K562 (cell line): ENCODE data around the gene ALK.

Experiments
- CCNT2 ChIP-seq: IDR thresholded peaks from 2 replicates; pipeline ENCODE4 v1.6.1; 2011; ENCODE audit warnings: borderline replicate concordance, low read depth, mild to moderate bottlenecking, moderate library complexity, mixed read lengths, low read length; ENCODE audit not compliant: insufficient read length; ENCODE audit errors: extremely low read depth
- SMAD3 ChIP-seq: fragments of 450-650 bp; formaldehyde crosslinking; conservative IDR thresholded peaks from 2 replicates; pipeline ENCODE4 v1.4.0; 2020; ENCODE audit warnings: mild to moderate bottlenecking
- ZNF79 ChIP-seq: fragments of 250-450 bp; sonication (Bioruptor Pico); IDR thresholded peaks from 2 replicates; pipeline ENCODE4 v1.4.0; 2020; ENCODE audit warnings: low read depth, mild to moderate bottlenecking, moderate library complexity

DNA sequence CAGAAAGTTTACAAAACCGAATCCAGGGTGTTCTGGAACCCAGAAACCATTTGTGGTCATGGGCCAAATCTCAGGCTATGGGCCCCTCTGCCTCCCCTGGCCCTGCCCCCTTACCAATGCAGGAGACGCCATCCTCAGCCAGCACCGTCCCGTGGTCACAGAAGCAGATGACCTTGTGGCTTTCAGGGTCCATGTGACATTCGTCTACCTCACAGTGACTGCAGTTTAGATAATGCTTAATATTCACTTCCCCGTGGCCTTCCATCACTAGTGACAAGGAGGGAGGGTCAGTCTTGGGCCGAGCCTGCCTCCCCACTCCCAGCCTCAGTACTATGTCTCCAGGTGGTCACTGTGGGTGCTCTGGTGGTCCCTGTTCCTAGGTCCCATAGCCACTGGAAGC, 694.6 kb downstream of the ALK start:
- no peak for TF ChIP-seq SMAD3 (CRISPR knock-in tag)
- TF ChIP-seq CCNT2 = no peak
- TF ChIP-seq ZNF79 (CRISPR knock-in tag) = no peak
